ENCODE results near the gene TMEM72.

TMEM72 gene

GRCh38 chr10:44931621-44932516 lies 20.7 kb downstream of the TMEM72 start:
- Histone ChIP-seq H3K79me2 (ENCODE audit: insufficient read depth, low read length) (no peaks in the 10 kb centered on the region), H3K9me3 (ENCODE audit: insufficient read depth, low read length) (no peaks in the 10 kb centered on the region), H3K9ac (ENCODE audit: low read length) (no peak overlapping the region), H3K4me3 (ENCODE audit: insufficient read depth, low read length, poor library complexity, severe bottlenecking) (no peak overlapping the region), H3K4me2 (ENCODE audit: low read depth, low read length, poor library complexity, severe bottlenecking) (no peak overlapping the region), H3F3A (ENCODE audit: insufficient read depth) (no peaks in the 10 kb centered on the region), H3K27me3 (ENCODE audit: low read length) (no peaks in the 10 kb centered on the region), H3K36me3 (ENCODE audit: low read length) (no peaks in the 10 kb centered on the region), H3K9me2 (replicated peaks; ENCODE audit: insufficient read depth, low read length) (no peaks in the 10 kb centered on the region), H3K27ac (ENCODE audit: low read depth, low read length) (no peak overlapping the region), H2AFZ (ENCODE audit: low read depth, low read length, severe bottlenecking) (no peak overlapping the region), H4K20me1 (ENCODE audit: low read depth, low read length) (no peaks in the 10 kb centered on the region)
- TF ChIP-seq EZH2phosphoT487 (conservative IDR thresholded peaks at IDR 0.05; ENCODE audit: low read length): no peak
- TF ChIP-seq, protein P1, sequence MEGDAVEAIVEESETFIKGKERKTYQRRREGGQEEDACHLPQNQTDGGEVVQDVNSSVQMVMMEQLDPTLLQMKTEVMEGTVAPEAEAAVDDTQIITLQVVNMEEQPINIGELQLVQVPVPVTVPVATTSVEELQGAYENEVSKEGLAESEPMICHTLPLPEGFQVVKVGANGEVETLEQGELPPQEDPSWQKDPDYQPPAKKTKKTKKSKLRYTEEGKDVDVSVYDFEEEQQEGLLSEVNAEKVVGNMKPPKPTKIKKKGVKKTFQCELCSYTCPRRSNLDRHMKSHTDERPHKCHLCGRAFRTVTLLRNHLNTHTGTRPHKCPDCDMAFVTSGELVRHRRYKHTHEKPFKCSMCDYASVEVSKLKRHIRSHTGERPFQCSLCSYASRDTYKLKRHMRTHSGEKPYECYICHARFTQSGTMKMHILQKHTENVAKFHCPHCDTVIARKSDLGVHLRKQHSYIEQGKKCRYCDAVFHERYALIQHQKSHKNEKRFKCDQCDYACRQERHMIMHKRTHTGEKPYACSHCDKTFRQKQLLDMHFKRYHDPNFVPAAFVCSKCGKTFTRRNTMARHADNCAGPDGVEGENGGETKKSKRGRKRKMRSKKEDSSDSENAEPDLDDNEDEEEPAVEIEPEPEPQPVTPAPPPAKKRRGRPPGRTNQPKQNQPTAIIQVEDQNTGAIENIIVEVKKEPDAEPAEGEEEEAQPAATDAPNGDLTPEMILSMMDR (IDR thresholded peaks at IDR 0.05; ENCODE audit: insufficient read depth, low read length, poor library complexity, severe bottlenecking): no peak

GRCh38 chr10:44932517-44933450 lies 21.6 kb downstream of the TMEM72 start:
- Histone ChIP-seq H3K9me2 (replicated peaks; ENCODE audit: insufficient read depth, low read length) (no peaks in the 10 kb centered on the region), H3K27me3 (ENCODE audit: low read length) (no peaks in the 10 kb centered on the region), H3K9ac (ENCODE audit: low read length) (no peak overlapping the region)

GRCh38 chr10:44933451-44934321 lies 22.5 kb downstream of the TMEM72 start:
- TF ChIP-seq, protein P1 (IDR thresholded peaks at IDR 0.05; ENCODE audit: insufficient read depth, low read length, poor library complexity, severe bottlenecking): no peak
- TF ChIP-seq EZH2phosphoT487 (conservative IDR thresholded peaks at IDR 0.05; ENCODE audit: low read length): no peak
- H3K27ac ChIP-seq (ENCODE audit: low read depth, low read length): no peak overlapping the region
- H3K4me3 ChIP-seq (ENCODE audit: insufficient read depth, low read length, poor library complexity, severe bottlenecking): no peak overlapping the region
- H3K79me2 ChIP-seq (ENCODE audit: insufficient read depth, low read length): no peaks in the 10 kb centered on the region
- no peaks in the 10 kb centered on the region for H3F3A ChIP-seq (ENCODE audit: insufficient read depth)
- no peaks in the 10 kb centered on the region for H3K9me2 ChIP-seq (replicated peaks; ENCODE audit: insufficient read depth, low read length)
- H3K36me3 ChIP-seq (ENCODE audit: low read length): no peaks in the 10 kb centered on the region
- no peaks in the 10 kb centered on the region for H3K9me3 ChIP-seq (ENCODE audit: insufficient read depth, low read length)
- H3K9ac ChIP-seq (ENCODE audit: low read length): no peak overlapping the region
- H3K4me2 ChIP-seq (ENCODE audit: low read depth, low read length, poor library complexity, severe bottlenecking): no peak overlapping the region
- H4K20me1 ChIP-seq (ENCODE audit: low read depth, low read length): no peaks in the 10 kb centered on the region
- H3K27me3 ChIP-seq (ENCODE audit: low read length): no peaks in the 10 kb centered on the region
- no peak overlapping the region for H2AFZ ChIP-seq (ENCODE audit: low read depth, low read length, severe bottlenecking)

More at GRCh38 chr10:44932517-44933450, 21.6 kb downstream of the TMEM72 start:
- H3F3A ChIP-seq (ENCODE audit: insufficient read depth): no peaks in the 10 kb centered on the region
- H3K36me3 ChIP-seq (ENCODE audit: low read length): no peaks in the 10 kb centered on the region
- H3K4me2 ChIP-seq (ENCODE audit: low read depth, low read length, poor library complexity, severe bottlenecking): no peak overlapping the region
- no peaks in the 10 kb centered on the region for H3K79me2 ChIP-seq (ENCODE audit: insufficient read depth, low read length)
- TF ChIP-seq, protein P1 (IDR thresholded peaks at IDR 0.05; ENCODE audit: insufficient read depth, low read length, poor library complexity, severe bottlenecking): peak; percentile 85
- no peak for TF ChIP-seq EZH2phosphoT487 (conservative IDR thresholded peaks at IDR 0.05; ENCODE audit: low read length)
- no peaks in the 10 kb centered on the region for H3K9me3 ChIP-seq (ENCODE audit: insufficient read depth, low read length)
- no peak overlapping the region for H3K4me3 ChIP-seq (ENCODE audit: insufficient read depth, low read length, poor library complexity, severe bottlenecking)
- H3K27ac ChIP-seq (ENCODE audit: low read depth, low read length): no peak overlapping the region
- no peaks in the 10 kb centered on the region for H4K20me1 ChIP-seq (ENCODE audit: low read depth, low read length)
- no peak overlapping the region for H2AFZ ChIP-seq (ENCODE audit: low read depth, low read length, severe bottlenecking)

All from SU-DHL-6 (cell line).